Lung (tissue), 12 donors: ENCODE measurements around the gene DCXR. TPM values are rescaled to one million over a fixed set of nuclear protein-coding genes. Genes with fewer than 3 reads are reported as not detected.

Source experiments
- ATAC-seq: fragments of 200-7000 bp; cut with Tn5 transposase; one replicate; pipeline ENCODE4 v1.9.1; 2020; ENCODE audit warnings: moderate number of reproducible peaks; ENCODE audit not compliant: insufficient read depth, low FRiP score
- DNase-seq, 3 donors: peaks; one replicate each; pipeline ENCODE4 v3.0.0-alpha.2; 2013 to 2017
- H3K27ac ChIP-seq, 2 donors: one replicate each; pipeline ENCODE4 v1.5.1; 2013; ENCODE audit warnings: mild to moderate bottlenecking in 2 of 2, moderate library complexity in 2 of 2, control low read depth in 1 of 2, inconsistent platforms in 1 of 2, low read depth in 1 of 2, low read length in 1 of 2
- H3K27me3 ChIP-seq, 3 donors: one replicate each; pipeline ENCODE4 v1.5.1; 2013; ENCODE audit warnings: low read length in 2 of 3; ENCODE audit not compliant: control insufficient read depth in 3 of 3, insufficient read depth in 3 of 3
- H3K36me3 ChIP-seq, 4 donors: one replicate each; pipeline ENCODE4 v1.5.1; 2013; ENCODE audit warnings: low read length in 4 of 4, mild to moderate bottlenecking in 1 of 4, moderate library complexity in 1 of 4; ENCODE audit not compliant: control insufficient read depth in 4 of 4, insufficient read depth in 4 of 4
- H3K4me1 ChIP-seq, 5 donors: one replicate each; pipeline ENCODE4 v1.5.1; 2013; ENCODE audit warnings: low read length in 5 of 5, mild to moderate bottlenecking in 2 of 5, moderate library complexity in 1 of 5; ENCODE audit not compliant: control insufficient read depth in 5 of 5, insufficient read depth in 5 of 5
- H3K4me3 ChIP-seq: one replicate; pipeline ENCODE4 v1.5.1; 2013; ENCODE audit warnings: mild to moderate bottlenecking, control low read depth, moderate library complexity
- H3K9ac ChIP-seq, 2 donors: one replicate each; pipeline ENCODE4 v1.5.1; 2013; ENCODE audit warnings: low read length in 2 of 2, control low read depth in 1 of 2; ENCODE audit not compliant: insufficient read depth in 1 of 2
- H3K9me3 ChIP-seq, 4 donors: one replicate each; pipeline ENCODE4 v1.5.1; 2013; ENCODE audit warnings: low read length in 3 of 4, mild to moderate bottlenecking in 1 of 4, moderate library complexity in 1 of 4; ENCODE audit not compliant: control insufficient read depth in 4 of 4, insufficient read depth in 3 of 4
- CTCF ChIP-seq: IDR thresholded peaks from 2 replicates; pipeline ENCODE4 v1.5.1; 2012; ENCODE audit warnings: mild to moderate bottlenecking; ENCODE audit errors: control extremely low read depth, extremely low read depth
- WGBS, 2 donors: extraction: QIAGEN DNeasy Blood & Tissue Kit; methylation state at CpG; one replicate each; pipeline ENCODE4 v1.1.7; 2013; 5-methylcytosine and 5-hydroxymethylcytosine counted together
- polyA plus RNA-seq, 2 donors: library from polyadenylated mRNA; stranded (reverse); fragments of 200-250 nt; gene quantifications; one replicate each; pipeline ENCODE4 v1.2.1, GENCODE V29; 2013
- total RNA-seq, 2 donors: library from RNA; depleted of rRNA in 1 of 2; stranded (reverse); fragments of >200 nt in 1 of 2; gene quantifications; one replicate each; pipeline ENCODE4 v1.2.1, GENCODE V29; 2014 to 2021
- donor health status: control.
- donor health status: control.
- donor health status: Bipolar disorder and iron deficiency.
- donor health status: healthy.
- donor health status: DM: yes; HTN: yes; CAD: no.

Gene DCXR
- total and polyA plus RNA-seq, 4 donors: 41.6 to 246 (median 206) TPM

GRCh38 chr17:82003411-82004381 is 33.8 kb downstream of the DCXR start:
- no peak for TF ChIP-seq CTCF
- no peaks in the 10 kb centered on the region for H3K9me3 ChIP-seq
- ATAC-seq (peak; percentile 20), DNase-seq (no peak)
- no peak overlapping the region for H3K27ac ChIP-seq
- 77 to 89% methylated on average over 53 of the region's 53 CpGs for WGBS, 2 donors
- no peak overlapping the region for H3K4me3 ChIP-seq
- H3K9ac ChIP-seq: no peak overlapping the region
- H3K27me3 ChIP-seq: no peaks in the 10 kb centered on the region
- H3K4me1 ChIP-seq: peaks cover 3 to 42% (median 8%) of the 10 kb centered on the region in 5 donors
- peaks cover 0 to 2% (median 0%) of the 10 kb centered on the region in 4 donors for H3K36me3 ChIP-seq

DNA sequence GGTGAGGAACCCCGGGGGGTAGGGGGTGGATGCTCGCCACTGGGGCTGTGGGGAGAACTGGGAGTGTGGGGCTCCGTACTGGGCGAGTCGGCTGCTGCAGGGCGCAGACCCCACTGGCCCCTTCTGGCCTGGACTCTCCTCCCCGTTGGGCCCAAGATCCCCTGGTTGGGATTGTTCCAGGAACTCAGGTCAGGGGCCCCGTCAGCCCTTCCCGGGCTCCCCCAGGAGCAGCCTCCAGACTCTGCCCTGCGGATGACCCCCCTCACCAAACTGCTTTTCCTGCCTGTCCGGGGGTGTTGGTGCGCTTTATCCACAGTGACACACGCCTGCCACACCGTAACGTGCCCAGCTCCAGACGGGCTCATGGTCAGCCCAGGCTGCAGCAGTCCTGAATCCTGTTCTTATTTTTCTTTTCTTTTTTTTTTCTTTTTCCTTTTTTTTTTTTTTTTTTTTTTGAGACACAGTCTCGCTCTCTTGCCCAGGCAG is 35.9 kb downstream of the DCXR start:
- no peak for ATAC-seq

GRCh38 chr17:82000803-82001570 is 36.5 kb downstream of the DCXR start:
- H3K36me3 ChIP-seq: peaks cover 0 to 13% (median 0%) of the 10 kb centered on the region in 4 donors
- H3K4me1 ChIP-seq: peaks cover 0 to 34% (median 8%) of the 10 kb centered on the region in 5 donors
- DNase-seq: peak in 2 of 3 donors; percentile 56
- H3K4me3 ChIP-seq: no peak overlapping the region
- TF ChIP-seq CTCF: no peak
- WGBS, 2 donors: 85 to 88% methylated on average over 30 to 32 of the region's 32 CpGs
- H3K27me3 ChIP-seq: no peaks in the 10 kb centered on the region
- H3K9ac ChIP-seq: no peak overlapping the region
- H3K27ac ChIP-seq: no peak overlapping the region
- no peaks in the 10 kb centered on the region for H3K9me3 ChIP-seq
- ATAC-seq: no peak

More for the DNA sequence above, 35.9 kb downstream of the DCXR start:
- no peak for DNase-seq
- Histone ChIP-seq H3K4me1 (peaks cover 3 to 40% (median 8%) of the 10 kb centered on the region in 5 donors), H3K27me3 (no peaks in the 10 kb centered on the region), H3K4me3 (no peak overlapping the region), H3K27ac (no peak overlapping the region), H3K9me3 (no peaks in the 10 kb centered on the region), H3K9ac (no peak overlapping the region), H3K36me3 (peaks cover 0 to 7% (median 0%) of the 10 kb centered on the region in 4 donors)
- 85 to 88% methylated on average over 17 of the region's 17 CpGs for WGBS, 2 donors
- TF ChIP-seq CTCF: no peak
